GM12801 (cell line): ENCODE data around the gene DAZAP1.

Source experiments
- CTCF ChIP-seq: IDR thresholded peaks from one replicate; pipeline ENCODE4 v1.5.1; 2011; ENCODE audit warnings: control low read depth; ENCODE audit not compliant: insufficient read length; ENCODE audit errors: extremely low read depth

Gene DAZAP1

GRCh38 chr19:1466461-1467214 is 59.3 kb downstream of the DAZAP1 start:
- no peak for TF ChIP-seq CTCF

GRCh38 chr19:1467215-1467489 is 59.8 kb downstream of the DAZAP1 start:
- no peak for TF ChIP-seq CTCF

GRCh38 chr19:1467490-1468273 is 60.3 kb downstream of the DAZAP1 start:
- no peak for TF ChIP-seq CTCF

GRCh38 chr19:1468274-1468820 is 61.0 kb downstream of the DAZAP1 start:
- TF ChIP-seq CTCF: no peak

GRCh38 chr19:1468821-1469254 is 61.5 kb downstream of the DAZAP1 start:
- TF ChIP-seq CTCF: no peak

- TF ChIP-seq CTCF: no peak
Observed at GRCh38 chr19:1469255-1470054, 62.1 kb downstream of the DAZAP1 start.

- TF ChIP-seq CTCF: no peak
Observed at GRCh38 chr19:1470055-1470304, 62.6 kb downstream of the DAZAP1 start.
